Hippocampal formation (tissue), 2 donors: ENCODE results near the gene DHDH.
A peak's percentile ranks its signal among the peaks of the same experiment; 100 is the strongest.
"Not testable (repeated sequence)": the region's sequence is repeated elsewhere in the genome, so short reads cannot be mapped to it uniquely, and the experiment has no call there.

Experiments
- DNase-seq, 2 donors: peaks; one replicate each; lab custom pipeline; 2025; lab: John Stamatoyannopoulos, UW

Gene DHDH

GRCh38 chr19:48918071-48918470, 15.4 kb upstream of the DHDH start:
- DNase-seq: no peak

- DNase-seq: no peak
Observed at GRCh38 chr19:48918801-48919247, 14.7 kb upstream of the DHDH start.

GRCh38 chr19:48919271-48919670, 14.2 kb upstream of the DHDH start:
- DNase-seq: not testable (repeated sequence)

GRCh38 chr19:48920949-48921348, 12.6 kb upstream of the DHDH start:
- DNase-seq: no peak

GRCh38 chr19:48921721-48922500, 11.6 kb upstream of the DHDH start:
- no peak for DNase-seq

GRCh38 chr19:48922548-48923490, 10.7 kb upstream of the DHDH start:
- DNase-seq: no peak

- DNase-seq: no peak
Observed at GRCh38 chr19:48925240-48925843, 8.2 kb upstream of the DHDH start.

- not testable (repeated sequence) for DNase-seq
Observed at GRCh38 chr19:48925890-48926289, 7.6 kb upstream of the DHDH start.

GRCh38 chr19:48926909-48927308, 6.6 kb upstream of the DHDH start:
- DNase-seq: peak; percentile 11 to 44

GRCh38 chr19:48927692-48928091, 5.8 kb upstream of the DHDH start:
- not testable (repeated sequence) for DNase-seq

GRCh38 chr19:48928164-48929025, 5.1 kb upstream of the DHDH start:
- DNase-seq: no peak

GRCh38 chr19:48934837-48935236, 1.3 kb downstream of the DHDH start:
- no peak for DNase-seq

GRCh38 chr19:48935864-48936263, 2.4 kb downstream of the DHDH start:
- DNase-seq: no peak

GRCh38 chr19:48938256-48938655, 4.8 kb downstream of the DHDH start:
- no peak for DNase-seq

GRCh38 chr19:48940902-48941301, 7.4 kb downstream of the DHDH start:
- DNase-seq: no peak

- no peak for DNase-seq
Observed at GRCh38 chr19:48943081-48943480, 9.6 kb downstream of the DHDH start.

- DNase-seq: no peak
Observed at GRCh38 chr19:48945415-48945814, 11.9 kb downstream of the DHDH start.

GRCh38 chr19:48945817-48946216, 12.3 kb downstream of the DHDH start:
- DNase-seq: no peak

GRCh38 chr19:48946463-48947257, 13.2 kb downstream of the DHDH start:
- no peak for DNase-seq

- DNase-seq: no peak
Observed at GRCh38 chr19:48947258-48947542, 13.7 kb downstream of the DHDH start.

GRCh38 chr19:48950159-48950558, 16.7 kb downstream of the DHDH start:
- no peak for DNase-seq
